B cell (primary cell): Measurements from ENCODE around the gene ZC3H10. TPM values are rescaled to one million over a fixed set of nuclear protein-coding genes. Genes with fewer than 3 reads are reported as not detected.
A peak's percentile ranks its signal among the peaks of the same experiment; 100 is the strongest.

Experiments used
- ATAC-seq: fragments of 200-7000 bp; cut with Tn5 transposase; one replicate; pipeline ENCODE4 v1.10.0; 2021; ENCODE audit warnings: low read depth, mild to moderate bottlenecking, moderate number of reproducible peaks, moderate library complexity
- CTCF ChIA-PET: fragments of 350-600 bp; sonication (Branson Sonifier 250); formaldehyde crosslinking; loops from one replicate; lab custom pipeline; 2021; ENCODE audit warnings: antibody characterized with exemption, inconsistent platforms; lab: Charles Lee
- POLR2A ChIA-PET: fragments of 350-600 bp; sonication (Branson Sonifier 250); formaldehyde crosslinking; loops from one replicate; lab custom pipeline; 2021; ENCODE audit warnings: antibody characterized with exemption; lab: Charles Lee
- DNase-seq: peaks from one replicate; pipeline ENCODE4 v3.0.0; 2013
- H2AFZ ChIP-seq: 2 replicates; pipeline ENCODE4 v1.6.1; 2012; ENCODE audit warnings: mild to moderate bottlenecking, low read depth, low read length; ENCODE audit not compliant: insufficient read depth, poor library complexity, severe bottlenecking
- H3K27ac ChIP-seq, 2 donors: 1 replicate in 1 of 2; 2 replicates in 1 of 2; pipeline ENCODE4 v1.5.1; 2012 to 2013; ENCODE audit warnings: low read length in 2 of 2, mild to moderate bottlenecking in 2 of 2, moderate library complexity in 1 of 2
- H3K27me3 ChIP-seq, 4 experiments: fragments of 200-600 bp in 1 of 4; sonication (generic) in 1 of 4; replicated peaks in 1 of 4; 1 replicate in 2 of 4; 2 replicates in 2 of 4; pipeline versions ENCODE4 v1.6.1 to v1.7.0; 2013 to 2016; ENCODE audit warnings: low read length in 3 of 4, mild to moderate bottlenecking in 2 of 4, mixed read lengths in 1 of 4, moderate library complexity in 1 of 4; ENCODE audit not compliant: insufficient read depth in 4 of 4, control insufficient read depth in 3 of 4; ENCODE audit errors: control extremely low read depth in 1 of 4
- H3K36me3 ChIP-seq, 2 experiments: replicated peaks in 1 of 2; 1 replicate in 1 of 2; 2 replicates in 1 of 2; pipeline versions ENCODE4 v1.6.1 to v1.7.1; 2013; ENCODE audit warnings: low read length in 1 of 2; ENCODE audit not compliant: insufficient read depth in 2 of 2, control insufficient read depth in 1 of 2; ENCODE audit errors: control extremely low read depth in 1 of 2, extremely low read depth in 1 of 2
- H3K4me1 ChIP-seq, 2 donors: fragments of 200-600 bp in 1 of 2; sonication (generic) in 1 of 2; 1 replicate in 1 of 2; 2 replicates in 1 of 2; pipeline versions ENCODE4 v1.5.1 to v1.6.1; 2013 to 2017; ENCODE audit warnings: low read length in 2 of 2; ENCODE audit not compliant: control insufficient read depth in 2 of 2, insufficient read depth in 2 of 2
- H3K4me2 ChIP-seq: replicated peaks from 2 replicates; pipeline ENCODE3; 2012; ENCODE audit warnings: mild to moderate bottlenecking, low read depth, low read length; ENCODE audit not compliant: poor library complexity, severe bottlenecking
- H3K4me3 ChIP-seq, 5 experiments: fragments of 200-600 bp in 1 of 5; sonication (generic) in 1 of 5; 1 replicate in 3 of 5; 2 replicates in 2 of 5; pipeline versions ENCODE4 v1.5.1 to v1.7.0; 2011 to 2016; ENCODE audit warnings: low read length in 4 of 5, mild to moderate bottlenecking in 4 of 5, low read depth in 2 of 5, control low read depth in 1 of 5, moderate library complexity in 1 of 5; ENCODE audit not compliant: insufficient read depth in 1 of 5; ENCODE audit errors: control extremely low read depth in 1 of 5, extremely low read depth in 1 of 5
- H3K79me2 ChIP-seq: fragments of 200-600 bp; sonication (generic); one replicate; pipeline ENCODE4 v1.6.0; 2016; ENCODE audit warnings: low read length; ENCODE audit not compliant: control insufficient read depth, insufficient read depth
- H3K9ac ChIP-seq: fragments of 200-600 bp; sonication (generic); 2 replicates; pipeline ENCODE4 v1.6.1; 2017; ENCODE audit warnings: mild to moderate bottlenecking, low read length, moderate library complexity
- H3K9me3 ChIP-seq, 3 donors: one replicate each; pipeline versions ENCODE4 v1.6.1 to v1.7.1; 2013; ENCODE audit warnings: low read length in 2 of 3; ENCODE audit not compliant: control insufficient read depth in 2 of 3, insufficient read depth in 1 of 3; ENCODE audit errors: control extremely low read depth in 1 of 3
- H4K20me1 ChIP-seq: 2 replicates; pipeline ENCODE4 v1.6.0; 2012; ENCODE audit warnings: mild to moderate bottlenecking, low read length; ENCODE audit not compliant: insufficient read depth, control insufficient read depth, poor library complexity, severe bottlenecking
- H3K27ac Mint-ChIP-seq: one replicate; pipeline ENCODE4 v1.8.0; 2021; ENCODE audit warnings: mixed read lengths
- H3K27me3 Mint-ChIP-seq: one replicate; pipeline ENCODE4 v1.8.0; 2021; ENCODE audit warnings: mixed read lengths
- H3K4me1 Mint-ChIP-seq: one replicate; pipeline ENCODE4 v1.8.0; 2021; ENCODE audit warnings: mixed read lengths
- H3K4me3 Mint-ChIP-seq: one replicate; pipeline ENCODE4 v1.8.0; 2021; ENCODE audit warnings: mixed read lengths
- H3K9me3 Mint-ChIP-seq: one replicate; pipeline ENCODE4 v1.8.0; 2022; ENCODE audit warnings: mixed read lengths; ENCODE audit not compliant: insufficient read depth
- CTCF ChIP-seq: fragments of 200-600 bp; IDR thresholded peaks from one replicate; pipeline ENCODE4 v1.8.0; 2022; ENCODE audit warnings: antibody characterized with exemption, mild to moderate bottlenecking
- EZH2 ChIP-seq: IDR thresholded peaks from 2 replicates; pipeline ENCODE4 v1.6.1; 2012; ENCODE audit warnings: borderline replicate concordance, low read depth, mild to moderate bottlenecking, moderate library complexity, low read length; ENCODE audit not compliant: insufficient read depth, poor library complexity, severe bottlenecking
- WGBS: methylation state at CpG from one replicate; pipeline ENCODE4 v1.1.5; 2013; ENCODE audit warnings: missing lambda C conversion rate; ENCODE audit not compliant: insufficient coverage; 5-methylcytosine and 5-hydroxymethylcytosine counted together
- intact Hi-C: fragments of 100-400 bp; cut with micrococcal nuclease; formaldehyde crosslinking; loops from one replicate; pipeline ENCODE4 v1.10.0; 2022
- polyA plus RNA-seq: library from polyadenylated mRNA; depleted of rRNA; stranded (reverse); fragments of >200 nt; gene quantifications from 2 replicates; pipeline ENCODE4 v1.2.3, GENCODE V29; 2012
- total RNA-seq, 2 donors: library from RNA; stranded (reverse); fragments of 120-200 nt in 1 of 2; gene quantifications; 1 replicate in 1 of 2; 2 replicates in 1 of 2; pipeline versions ENCODE4 v1.2.3 to v1.2.4, GENCODE V29; 2013 to 2022

ZC3H10 gene
- total and polyA plus RNA-seq, 2 donors (not counting 1 experiment from before 2014, with no cell fraction given) = 4.7 to 21.7 TPM

- WGBS = 1% methylated on average over 18 of the region's 20 CpGs
- Histone ChIP-seq H3K9ac (peak overlapping the region; percentile 92), H2AFZ (peak overlapping the region; percentile 78), H3K27ac (peak overlapping the region; percentile 60 to 64), H3K36me3 (peaks cover 3 to 35% of the 10 kb centered on the region in 2 experiments), H3K79me2 (peaks cover 54% of the 10 kb centered on the region), H3K4me1 (peaks cover 46 to 54% of the 10 kb centered on the region in 2 donors), H3K27me3 (no peaks in the 10 kb centered on the region), H3K4me2 (peak overlapping the region; percentile 96), H3K4me3 (peak overlapping the region; percentile 88 to 95 (median 92)), H4K20me1 (peaks cover 30% of the 10 kb centered on the region), H3K9me3 (no peaks in the 10 kb centered on the region)
- Mint-ChIP-seq H3K4me1 (peaks cover 67% of the 10 kb centered on the region), H3K9me3 (no peaks in the 10 kb centered on the region), H3K4me3 (peak overlapping the region; percentile 100), H3K27me3 (no peaks in the 10 kb centered on the region), H3K27ac (peak overlapping the region; percentile 98)
- ChIA-PET CTCF (interaction anchor here (0.5 to 13.8 kb wide), 13 partner anchors 9 to 166 kb away, joined by 3 to 247 read pairs (median 9); partner anchors contain the start of genes MYL6, MYL6B, RNF41 and RPL41), POLR2A (interaction anchor here (0.6 to 5.7 kb wide), 10 partner anchors 11 to 384 kb away, joined by 3 to 49 read pairs (median 8); partner anchors contain the start of genes MYL6, MYL6B, PA2G4 and RNF41)
- no peak for DNase-seq
- no peak for ATAC-seq
- no peak for TF ChIP-seq EZH2
- TF ChIP-seq CTCF = no peak
- intact Hi-C loops = loop anchor here (1.0 to 5.0 kb wide), 2 partner anchors 131 to 232 kb away; partner anchors contain the start of genes STAT2 and SUOX
Measured at GRCh38 chr12:56128670-56129205, 10.7 kb downstream of the ZC3H10 start.
